Activated T-cell treated with anti-CD3 and anti-CD28 coated beads for 48 hours (primary cell): ENCODE measurements around the gene WEE1.

Experiments used
- DNase-seq: peaks from one replicate; pipeline ENCODE4 v3.0.0-alpha.2; 2020; ENCODE audit warnings: low read depth

The WEE1 gene

GRCh38 chr11:9566561-9567063 is 6.9 kb upstream of the WEE1 start:
- DNase-seq: no peak

- DNase-seq: no peak
Observed at GRCh38 chr11:9567401-9567800, 6.1 kb upstream of the WEE1 start.

GRCh38 chr11:9568161-9568853 is 5.2 kb upstream of the WEE1 start:
- no peak for DNase-seq

GRCh38 chr11:9568854-9569587 is 4.4 kb upstream of the WEE1 start:
- DNase-seq: no peak

- DNase-seq: no peak
Observed at GRCh38 chr11:9569588-9570164, 3.8 kb upstream of the WEE1 start.

- no peak for DNase-seq
Observed at GRCh38 chr11:9570313-9571025, 3.0 kb upstream of the WEE1 start.

GRCh38 chr11:9571071-9571762 is 2.3 kb upstream of the WEE1 start:
- no peak for DNase-seq

- DNase-seq: no peak
Observed at GRCh38 chr11:9571763-9572115, 1.7 kb upstream of the WEE1 start.

- DNase-seq: peak; percentile 23
Observed at GRCh38 chr11:9573775-9574621, 528 bp downstream of the WEE1 start.

GRCh38 chr11:9574622-9575259 is 1.3 kb downstream of the WEE1 start:
- DNase-seq: peak; percentile 16

GRCh38 chr11:9575260-9576240 is 2.1 kb downstream of the WEE1 start:
- no peak for DNase-seq

- no peak for DNase-seq
Observed at GRCh38 chr11:9576701-9577381, 3.4 kb downstream of the WEE1 start.

- DNase-seq: no peak
Observed at GRCh38 chr11:9577556-9577955, 4.1 kb downstream of the WEE1 start.

GRCh38 chr11:9580894-9581293 is 7.4 kb downstream of the WEE1 start:
- no peak for DNase-seq

- DNase-seq: no peak
Observed at GRCh38 chr11:9581556-9582161, 8.2 kb downstream of the WEE1 start.

GRCh38 chr11:9590717-9591116 is 17.2 kb downstream of the WEE1 start:
- no peak for DNase-seq

- DNase-seq: no peak
Observed at GRCh38 chr11:9594267-9595046, 21.0 kb downstream of the WEE1 start.
